HG03139 (cell line): ENCODE results near the gene TMEM52.

Experiments used
- ATAC-seq: cut with Tn5 transposase; IDR thresholded peaks from one replicate; pipeline ENCODE4 v1.9.1; 2021; ENCODE audit not compliant: unreplicated experiment

TMEM52 gene

GRCh38 chr1:1916851-1917251, 2.2 kb downstream of the TMEM52 start:
- no peak for ATAC-seq

GRCh38 chr1:1915911-1916840, 2.9 kb downstream of the TMEM52 start:
- no peak for ATAC-seq

GRCh38 chr1:1914971-1915692, 3.9 kb downstream of the TMEM52 start, which contains the start of gene CALML6:
Gene CALML6, plus strand, starts transcription at chr1:1915260. Its CDS starts 21 bp downstream, at chr1:1915281.
- ATAC-seq = no peak

GRCh38 chr1:1914101-1914970, 4.7 kb downstream of the TMEM52 start:
- no peak for ATAC-seq

GRCh38 chr1:1911350-1912041, 7.6 kb downstream of the TMEM52 start:
- no peak for ATAC-seq

GRCh38 chr1:1910651-1911331, 8.3 kb downstream of the TMEM52 start:
- no peak for ATAC-seq

GRCh38 chr1:1910033-1910465, 9.0 kb downstream of the TMEM52 start:
- ATAC-seq = no peak

GRCh38 chr1:1908506-1908791, 10.6 kb downstream of the TMEM52 start:
- ATAC-seq = no peak

- peak; percentile 32 for ATAC-seq
Observed at GRCh38 chr1:1907098-1907736, 11.9 kb downstream of the TMEM52 start.

GRCh38 chr1:1906185-1907097, 12.6 kb downstream of the TMEM52 start:
- no peak for ATAC-seq

- no peak for ATAC-seq
Observed at GRCh38 chr1:1903224-1903623, 15.9 kb downstream of the TMEM52 start.

GRCh38 chr1:1901641-1902294, 17.3 kb downstream of the TMEM52 start:
- no peak for ATAC-seq

GRCh38 chr1:1900883-1901640, 18.0 kb downstream of the TMEM52 start:
- no peak for ATAC-seq

GRCh38 chr1:1899967-1900327, 19.1 kb downstream of the TMEM52 start:
- ATAC-seq = no peak

- ATAC-seq = no peak
Observed at GRCh38 chr1:1899266-1899966, 19.7 kb downstream of the TMEM52 start.

GRCh38 chr1:1898246-1898933, 20.7 kb downstream of the TMEM52 start:
- no peak for ATAC-seq
